Neuron (in vitro differentiated cells): ENCODE results near the gene RAB3GAP1.
"Not testable (repeated sequence)": the region's sequence is repeated elsewhere in the genome, so short reads cannot be mapped to it uniquely, and the experiment has no call there.

Experiments used
- H2AFZ ChIP-seq: one replicate; pipeline ENCODE4 v1.6.1; 2013; ENCODE audit warnings: low read depth, mild to moderate bottlenecking, inconsistent platforms, low read length, moderate library complexity
- H3K27me3 ChIP-seq: one replicate; pipeline ENCODE4 v1.6.1; 2013; ENCODE audit warnings: low read length; ENCODE audit not compliant: insufficient read depth
- H3K36me3 ChIP-seq: one replicate; pipeline ENCODE4 v1.6.1; 2013; ENCODE audit warnings: low read length; ENCODE audit not compliant: insufficient read depth
- H3K4me1 ChIP-seq: one replicate; pipeline ENCODE4 v1.6.1; 2013; ENCODE audit warnings: low read length; ENCODE audit not compliant: insufficient read depth
- H3K4me3 ChIP-seq: 2 replicates; pipeline ENCODE4 v1.5.1; 2013; ENCODE audit warnings: mild to moderate bottlenecking, low read length, moderate library complexity
- H3K9me3 ChIP-seq: one replicate; pipeline ENCODE4 v1.6.1; 2013; ENCODE audit warnings: low read length

Gene RAB3GAP1

GRCh38 chr2:135066710-135067109, 14.6 kb downstream of the RAB3GAP1 start:
- Histone ChIP-seq H3K4me1 (no peaks in the 10 kb centered on the region), H3K9me3 (peaks cover 12% of the 10 kb centered on the region), H2AFZ (no peak overlapping the region), H3K4me3 (no peak overlapping the region), H3K36me3 (peaks cover 13% of the 10 kb centered on the region), H3K27me3 (no peaks in the 10 kb centered on the region)

- H3K4me1 ChIP-seq: no peaks in the 10 kb centered on the region
- no peak overlapping the region for H2AFZ ChIP-seq
- peaks cover 24% of the 10 kb centered on the region for H3K9me3 ChIP-seq
- H3K27me3 ChIP-seq: no peaks in the 10 kb centered on the region
- no peak overlapping the region for H3K4me3 ChIP-seq
- H3K36me3 ChIP-seq: no peaks in the 10 kb centered on the region
Observed at GRCh38 chr2:135072125-135072997, 20.3 kb downstream of the RAB3GAP1 start.

GRCh38 chr2:135074216-135074615, 22.1 kb downstream of the RAB3GAP1 start:
- peaks cover 25% of the 10 kb centered on the region for H3K9me3 ChIP-seq
- H2AFZ ChIP-seq: no peak overlapping the region
- H3K27me3 ChIP-seq: no peaks in the 10 kb centered on the region
- no peaks in the 10 kb centered on the region for H3K36me3 ChIP-seq
- no peaks in the 10 kb centered on the region for H3K4me1 ChIP-seq
- H3K4me3 ChIP-seq: no peak overlapping the region

DNA sequence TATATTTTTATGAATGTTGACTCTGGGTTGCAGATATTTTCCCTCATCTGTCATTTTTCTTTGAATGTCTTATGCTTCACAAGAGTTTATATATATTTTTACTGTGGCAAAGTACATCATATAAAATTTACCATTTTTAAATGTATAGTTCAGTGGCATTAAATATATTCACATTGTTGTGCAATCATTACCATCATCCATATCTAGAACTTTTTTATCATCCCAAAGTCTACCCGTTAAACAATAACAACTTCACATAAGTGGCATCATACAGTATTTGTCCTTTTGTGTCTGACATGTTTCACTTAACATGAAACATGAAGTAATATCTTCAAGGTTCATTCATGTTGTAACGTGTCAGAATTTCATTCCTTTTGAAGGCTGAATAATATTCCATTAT, 24.5 kb downstream of the RAB3GAP1 start:
- Histone ChIP-seq H2AFZ (no peak overlapping the region), H3K4me1 (no peaks in the 10 kb centered on the region), H3K9me3 (peaks cover 20% of the 10 kb centered on the region), H3K4me3 (no peak overlapping the region), H3K27me3 (no peaks in the 10 kb centered on the region), H3K36me3 (no peaks in the 10 kb centered on the region)

- Histone ChIP-seq H3K9me3 (peaks cover 14% of the 10 kb centered on the region), H3K4me3 (no peak overlapping the region), H3K27me3 (no peaks in the 10 kb centered on the region), H2AFZ (no peak overlapping the region), H3K4me1 (no peaks in the 10 kb centered on the region), H3K36me3 (peaks cover 3% of the 10 kb centered on the region)
Observed at GRCh38 chr2:135078417-135078816, 26.3 kb downstream of the RAB3GAP1 start.

- Histone ChIP-seq H3K4me1 (no peaks in the 10 kb centered on the region), H3K4me3 (no peak overlapping the region), H3K36me3 (peaks cover 3% of the 10 kb centered on the region), H3K27me3 (no peaks in the 10 kb centered on the region), H3K9me3 (peaks cover 5% of the 10 kb centered on the region), H2AFZ (no peak overlapping the region)
Observed at GRCh38 chr2:135086222-135086621, 34.1 kb downstream of the RAB3GAP1 start.

GRCh38 chr2:135089597-135089996, 37.5 kb downstream of the RAB3GAP1 start:
- H3K27me3 ChIP-seq, H3K4me1 ChIP-seq, H2AFZ ChIP-seq, H3K9me3 ChIP-seq, H3K4me3 ChIP-seq: not testable (repeated sequence)
- peaks cover 15% of the 10 kb centered on the region for H3K36me3 ChIP-seq

GRCh38 chr2:135091681-135092080, 39.6 kb downstream of the RAB3GAP1 start:
- Histone ChIP-seq H3K9me3 (no peaks in the 10 kb centered on the region), H2AFZ (no peak overlapping the region), H3K4me1 (no peaks in the 10 kb centered on the region)

GRCh38 chr2:135093193-135093592, 41.1 kb downstream of the RAB3GAP1 start:
- Histone ChIP-seq H3K27me3 (no peaks in the 10 kb centered on the region), H3K4me1 (no peaks in the 10 kb centered on the region), H3K9me3 (no peaks in the 10 kb centered on the region), H2AFZ (no peak overlapping the region), H3K36me3 (peaks cover 22% of the 10 kb centered on the region), H3K4me3 (no peak overlapping the region)

More at GRCh38 chr2:135091681-135092080, 39.6 kb downstream of the RAB3GAP1 start:
- no peaks in the 10 kb centered on the region for H3K27me3 ChIP-seq
- no peak overlapping the region for H3K4me3 ChIP-seq
- H3K36me3 ChIP-seq: peaks cover 22% of the 10 kb centered on the region

DNA sequence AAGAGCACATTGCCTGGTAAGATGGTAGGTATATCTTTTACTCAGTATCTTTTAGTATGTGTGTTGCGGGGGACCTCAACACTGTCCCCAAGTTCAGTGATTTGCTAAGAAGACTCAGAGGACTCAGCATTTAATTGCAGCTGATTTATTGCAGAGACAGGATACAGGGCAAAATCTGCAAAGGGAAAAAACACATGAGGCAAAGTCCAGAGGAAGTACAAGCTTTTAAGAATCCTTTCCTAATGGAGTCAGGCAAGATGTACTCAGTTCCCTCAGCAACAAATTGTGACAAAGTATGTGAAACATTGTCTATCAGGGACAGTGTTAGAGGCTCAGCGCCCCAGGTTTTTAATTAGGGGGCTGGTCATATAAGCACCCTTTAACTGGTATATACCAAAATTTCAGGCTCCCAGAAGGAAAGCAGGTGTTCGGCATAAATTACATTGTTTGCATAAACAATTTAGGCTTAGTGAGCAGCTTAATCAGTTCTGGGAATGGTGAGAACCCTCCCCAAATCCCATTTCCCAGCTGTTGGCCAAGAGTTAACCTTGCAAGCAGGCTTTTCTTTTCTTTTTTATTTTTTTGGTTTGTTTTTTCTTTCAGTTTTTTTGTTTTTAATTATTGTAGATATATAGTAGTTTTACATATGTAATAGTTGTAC, 41.7 kb downstream of the RAB3GAP1 start:
- no peaks in the 10 kb centered on the region for H3K27me3 ChIP-seq
- no peak overlapping the region for H3K4me3 ChIP-seq
- H3K4me1 ChIP-seq: no peaks in the 10 kb centered on the region
- peaks cover 22% of the 10 kb centered on the region for H3K36me3 ChIP-seq
- no peak overlapping the region for H2AFZ ChIP-seq
- no peaks in the 10 kb centered on the region for H3K9me3 ChIP-seq

GRCh38 chr2:135094508-135094907, 42.4 kb downstream of the RAB3GAP1 start:
- no peak overlapping the region for H3K4me3 ChIP-seq
- no peaks in the 10 kb centered on the region for H3K4me1 ChIP-seq
- peaks cover 22% of the 10 kb centered on the region for H3K36me3 ChIP-seq
- no peak overlapping the region for H2AFZ ChIP-seq
- no peaks in the 10 kb centered on the region for H3K27me3 ChIP-seq
- H3K9me3 ChIP-seq: no peaks in the 10 kb centered on the region

DNA sequence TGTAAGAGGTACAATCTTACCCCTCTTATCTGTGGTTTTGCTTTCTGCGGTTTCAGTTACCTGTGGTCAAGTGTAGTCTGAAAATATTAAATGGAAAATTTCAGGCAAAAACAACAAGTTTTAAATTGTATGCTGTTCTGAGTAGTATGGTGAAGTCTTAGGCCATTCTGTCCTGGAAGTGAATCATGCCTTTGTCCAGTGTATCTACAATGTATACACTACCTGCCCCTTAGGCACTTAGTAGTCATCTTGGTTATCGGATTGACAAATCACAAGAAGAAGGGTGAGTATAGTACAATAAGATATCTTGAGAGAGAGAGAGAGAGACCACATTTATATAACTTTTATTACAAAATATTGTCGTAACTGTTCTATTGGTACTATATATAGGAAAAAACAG, 43.5 kb downstream of the RAB3GAP1 start:
- no peak overlapping the region for H3K4me3 ChIP-seq
- H3K36me3 ChIP-seq: peaks cover 22% of the 10 kb centered on the region
- no peaks in the 10 kb centered on the region for H3K4me1 ChIP-seq
- H2AFZ ChIP-seq: no peak overlapping the region
- H3K27me3 ChIP-seq: no peaks in the 10 kb centered on the region
- H3K9me3 ChIP-seq: no peaks in the 10 kb centered on the region

GRCh38 chr2:135096665-135097446, 44.8 kb downstream of the RAB3GAP1 start:
- no peak overlapping the region for H2AFZ ChIP-seq
- no peaks in the 10 kb centered on the region for H3K9me3 ChIP-seq
- peaks cover 21% of the 10 kb centered on the region for H3K36me3 ChIP-seq
- H3K27me3 ChIP-seq: no peaks in the 10 kb centered on the region
- no peak overlapping the region for H3K4me3 ChIP-seq
- no peaks in the 10 kb centered on the region for H3K4me1 ChIP-seq
